ENCODE data around the gene PRR14. TPM values are rescaled to one million over a fixed set of nuclear protein-coding genes. Genes with fewer than 3 reads are reported as not detected.

PRR14 gene
- total and polyA plus RNA-seq, 10 of the 15 experiments (the other 5 are each of a cell fraction or from before 2014, with no cell fraction given): 2.5 to 66.8 (median 19.2) TPM

GRCh38 chr16:30659507-30660423, 9.0 kb downstream of the PRR14 start (continued):
- TF ChIP-seq SKIL (IDR thresholded peaks at IDR 0.05; ENCODE audit: low read depth, poor library complexity, severe bottlenecking) (no peak), ZNF217 (IDR thresholded peaks at IDR 0.05) (0 out of 2 replicates have a peak, but pooled peaks have one; percentile 14), POLR2A (IDR thresholded peaks at IDR 0.05; ENCODE audit: low read depth, low read length) (peak; percentile 64), NR2F1 (conservative IDR thresholded peaks at IDR 0.05) (0 out of 2 replicates have a peak, but pooled peaks have one; percentile 40), ZNF274 (IDR thresholded peaks at IDR 0.05; ENCODE audit: insufficient read depth, insufficient read length) (no peak), SMAD1 (IDR thresholded peaks at IDR 0.05; ENCODE audit: low read depth, partially characterized antibody) (no peak), NFXL1 (IDR thresholded peaks at IDR 0.05; ENCODE audit: borderline replicate concordance) (peak; percentile 99), SMARCA5 (IDR thresholded peaks at IDR 0.05) (no peak), MLLT1 (IDR thresholded peaks at IDR 0.05) (no peak), ESRRA (IDR thresholded peaks at IDR 0.05; ENCODE audit: low read length) (no peak), RELA (IDR thresholded peaks at IDR 0.05; ENCODE audit: borderline replicate concordance, partially characterized antibody) (peak; percentile 19), RAD21 (IDR thresholded peaks at IDR 0.05; ENCODE audit: insufficient read depth, low read depth, low read length) (no peak), PKNOX1 (IDR thresholded peaks at IDR 0.05) (peak; percentile 61)
